Measurements from ENCODE around the gene RPS6KA4.

- TF ChIP-seq CTCF (IDR thresholded peaks at IDR 0.05) (no peak), POLR2A (IDR thresholded peaks at IDR 0.05) (no peak)
These were observed 14.6 kb downstream of the RPS6KA4 start for GRCh38 chr11:64373598-64373974.

Data from uterus (tissue), 2 donors.